K562 (cell line): ENCODE results near the gene SART1. TPM values are rescaled to one million over a fixed set of nuclear protein-coding genes. Genes with fewer than 3 reads are reported as not detected.
A peak's percentile ranks its signal among the peaks of the same experiment; 100 is the strongest.
"Not testable (repeated sequence)": the region's sequence is repeated elsewhere in the genome, so short reads cannot be mapped to it uniquely, and the experiment has no call there.

Experiments used
- ATAC-seq: fragments of 200-7000 bp; cut with Tn5 transposase; 3 replicates; pipeline ENCODE4 v1.9.1; 2020; ENCODE audit warnings: moderate library complexity
- BruUV-seq: library from RNA; stranded (reverse); fragments of 400-500 nt; replicated peaks from 2 replicates; lab custom pipeline; 2021; lab: Mats Ljungman, UMichigan
- CTCF ChIA-PET: fragments of 300-600 bp; formaldehyde crosslinking; extraction: SDS; loops from one replicate; lab custom pipeline; 2021; ENCODE audit warnings: low intra/inter-chr PET ratio; lab: Yijun Ruan, JAX
- POLR2A ChIA-PET: fragments of 300-600, 350-650 bp; sonication (Branson Sonifier 250); formaldehyde crosslinking; extraction: SDS; loops from one replicate; lab custom pipeline; 2021; ENCODE audit warnings: antibody characterized with exemption, inconsistent platforms; lab: Yijun Ruan, JAX
- DNase-seq, 4 experiments: peaks; one replicate each; pipeline versions ENCODE4 v3.0.0 to v3.0.0-alpha.2; 2011 to 2018; ENCODE audit warnings: low spot score in 3 of 4, mixed read lengths in 3 of 4; ENCODE audit errors: extremely low read depth in 1 of 4
- FAIRE-seq: peaks from 2 replicates; lab custom pipeline; 2011; peaks lifted over from hg19 to GRCh38; lab: Jason Lieb, UNC
- H2AFZ ChIP-seq: 2 replicates; pipeline ENCODE4 v1.6.0; 2011; ENCODE audit warnings: low read depth, low read length, control low read depth, inconsistent platforms
- H3K27ac ChIP-seq: fragments of 200-600 bp; 3 replicates; pipeline ENCODE4 v1.8.0; 2011; ENCODE audit warnings: low read depth, mild to moderate bottlenecking, control low read depth, inconsistent platforms, low read length, moderate library complexity, mixed read lengths; ENCODE audit errors: extremely low read depth
- H3K27me3 ChIP-seq, 2 experiments: fragments of 300-600 bp in 1 of 2; 2 replicates in 1 of 2; 3 replicates in 1 of 2; pipeline versions ENCODE4 v1.6.0 to v1.8.0; 2011; ENCODE audit warnings: inconsistent platforms in 2 of 2, low read length in 2 of 2, mild to moderate bottlenecking in 1 of 2, mixed read lengths in 1 of 2, moderate library complexity in 1 of 2; ENCODE audit not compliant: control insufficient read depth in 2 of 2, insufficient read depth in 2 of 2
- H3K36me3 ChIP-seq: fragments of 300-600 bp; 3 replicates; pipeline ENCODE4 v1.8.0; 2011; ENCODE audit warnings: mild to moderate bottlenecking, low read length, inconsistent platforms; ENCODE audit not compliant: control insufficient read depth, insufficient read depth
- H3K4me1 ChIP-seq, 2 experiments: fragments of 200-600 bp in 1 of 2; replicated peaks in 1 of 2; 2 replicates in 1 of 2; 3 replicates in 1 of 2; pipeline versions ENCODE4 v1.5.1 to v1.8.0; 2011; ENCODE audit warnings: inconsistent platforms in 2 of 2, low read length in 2 of 2, mild to moderate bottlenecking in 1 of 2, mixed read lengths in 1 of 2, moderate library complexity in 1 of 2; ENCODE audit not compliant: control insufficient read depth in 2 of 2, insufficient read depth in 2 of 2
- H3K4me2 ChIP-seq: 2 replicates; pipeline ENCODE4 v1.6.1; 2011; ENCODE audit warnings: low read length, control low read depth, inconsistent platforms, mixed read lengths; ENCODE audit not compliant: insufficient read depth
- H3K4me3 ChIP-seq: fragments of 200-600 bp; sonication (generic), shearing (Covaris generic); 2 replicates; pipeline ENCODE4 v1.5.1; 2016; ENCODE audit warnings: control low read depth, inconsistent platforms
- H3K79me2 ChIP-seq: fragments of 200-600 bp; 3 replicates; pipeline ENCODE4 v1.8.0; 2011; ENCODE audit warnings: low read length, inconsistent platforms; ENCODE audit not compliant: control insufficient read depth, insufficient read depth
- H3K9ac ChIP-seq, 2 experiments: 2 replicates each; pipeline versions ENCODE4 v1.6.0 to v1.6.1; 2011; ENCODE audit warnings: low read depth in 2 of 2, low read length in 2 of 2, control low read depth in 1 of 2, inconsistent platforms in 1 of 2, mild to moderate bottlenecking in 1 of 2, mixed read lengths in 1 of 2; ENCODE audit not compliant: insufficient read depth in 1 of 2
- H3K9me1 ChIP-seq: one replicate; pipeline ENCODE4 v1.6.0; 2011; ENCODE audit warnings: inconsistent platforms, mild to moderate bottlenecking, low read length, moderate library complexity; ENCODE audit not compliant: control insufficient read depth, insufficient read depth
- H3K9me3 ChIP-seq: replicated peaks from 2 replicates; pipeline ENCODE4 v1.5.1; 2011; ENCODE audit warnings: low read depth, low read length, inconsistent platforms; ENCODE audit not compliant: control insufficient read depth, insufficient read depth
- H4K20me1 ChIP-seq: replicated peaks from 2 replicates; pipeline ENCODE4 v1.6.1; 2011; ENCODE audit warnings: low read length, inconsistent platforms, mixed read lengths; ENCODE audit not compliant: control insufficient read depth, insufficient read depth
- BRCA1 ChIP-seq, 2 experiments: fragments of 450-650 bp in 1 of 2; sonication (generic) in 1 of 2; formaldehyde crosslinking in 1 of 2; IDR thresholded peaks; 2 replicates each; pipeline versions ENCODE4 v1.5.0 to v1.6.1; 2017 to 2020; ENCODE audit warnings: mild to moderate bottlenecking in 1 of 2, missing genetic modification reagents in 1 of 2
- PRDM10 ChIP-seq: fragments of 450-650 bp; IDR thresholded peaks from 2 replicates; pipeline ENCODE4 v1.6.1; 2018; ENCODE audit not compliant: partially characterized antibody
- WGBS: fragments of 100-300 bp; shearing (Covaris generic); methylation state at CpG from one replicate; pipeline ENCODE4 v1.1.6; 2016; ENCODE audit warnings: low coverage, mixed read lengths; ENCODE audit not compliant: insufficient coverage; ENCODE audit errors: missing lambda C conversion rate; 5-methylcytosine and 5-hydroxymethylcytosine counted together
- in situ Hi-C: fragments of 300-500 bp; cut with MboI; formaldehyde crosslinking; loops from 4 replicates; pipeline ENCODE4 v1.15.0; 2018; ENCODE audit warnings: inconsistent platforms, mixed read lengths
- intact Hi-C: fragments of 100-400 bp; cut with micrococcal nuclease; formaldehyde crosslinking; loops from 2 replicates; pipeline ENCODE4 v1.14.2; 2022
- polyA plus RNA-seq, 8 experiments: library from polyadenylated mRNA; depleted of rRNA in 4 of 8; stranded (reverse) in 5 of 8; unstranded in 3 of 8; fragments of >200 nt; fragmentation: Nextera tagmentation in 2 of 8; fragmentation: Illumina TruSeq in 1 of 8; extraction: Ambion mirVana in 2 of 8; extraction: Trizol in 1 of 8; gene quantifications; 2 replicates each; pipeline versions ENCODE4 v1.2.1 to v1.2.3, GENCODE V29; 2011 to 2014; ENCODE audit warnings: inconsistent platforms in 1 of 8, missing spikeins in 1 of 8
- total RNA-seq, 7 experiments: library from RNA; depleted of rRNA in 6 of 7; stranded (reverse); fragments of >200 nt in 6 of 7; fragmentation: Illumina TruSeq in 2 of 7; extraction: Trizol in 2 of 7; gene quantifications; 2 replicates each; pipeline versions ENCODE4 v1.2.1 to v1.2.3, GENCODE V29; 2011 to 2021; ENCODE audit warnings: low replicate concordance in 1 of 7

The SART1 gene
- total and polyA plus RNA-seq, 9 of the 15 experiments (the other 6 are each of a cell fraction or from before 2014, with no cell fraction given), result 4.8 to 84.1 (median 31.7) TPM

- TF ChIP-seq BRCA1 (IDR thresholded peaks at IDR 0.05), result no peak
- no peak for TF ChIP-seq BRCA1 (CRISPR knock-in tag; IDR thresholded peaks at IDR 0.05)
- peak; percentile 21 for TF ChIP-seq PRDM10
Observed at GRCh38 chr11:66022401-66023185, 61.1 kb downstream of the SART1 start (continued).

- H3K4me3 ChIP-seq, H3K4me2 ChIP-seq, DNase-seq, ATAC-seq, H3K9me3 ChIP-seq, intact Hi-C loops, H3K27me3 ChIP-seq, BruUV-seq, H3K9me1 ChIP-seq, H3K27ac ChIP-seq, in situ Hi-C loops, H3K79me2 ChIP-seq, H4K20me1 ChIP-seq, H3K36me3 ChIP-seq: not testable (repeated sequence)
- WGBS, result 25% methylated on average over 5 of the region's 5 CpGs
- FAIRE-seq, result peak; percentile 15
- ChIA-PET POLR2A (interaction anchor here (0.6 to 1.6 kb wide), 6 partner anchors 16 to 521 kb away, joined by 3 to 13 read pairs (median 3); partner anchors contain the start of genes BANF1 and CCDC85B), CTCF (interaction anchor here (0.5 to 1.3 kb wide), 2 partner anchors 34 to 609 kb away, joined by 4 to 6 read pairs; no protein-coding TSS in a partner anchor)
- Histone ChIP-seq H3K4me1 (peaks cover 13 to 52% of the 10 kb centered on the region in 2 experiments), H2AFZ (peak overlapping the region; percentile 97; the same call in 1 of the 2 replicates), H3K9ac (peak overlapping the region in 1 of 2 experiments; percentile 54; a peak in 2 of 4 replicates)
Observed at GRCh38 chr11:66023186-66023440, 61.6 kb downstream of the SART1 start.
